Activated naive CD8-positive, alpha-beta T cell treated with anti-CD3 and anti-CD28 coated beads for 36 hours (primary cell): ENCODE results near the gene BCL2L11. TPM values are rescaled to one million over a fixed set of nuclear protein-coding genes. Genes with fewer than 3 reads are reported as not detected.

ENCODE experiments used
- DNase-seq: peaks from one replicate; pipeline ENCODE4 v3.0.0; 2021
- H3K27ac Mint-ChIP-seq: one replicate; pipeline ENCODE4 v1.8.0; 2022; ENCODE audit warnings: mild to moderate bottlenecking, moderate library complexity, mixed read lengths
- H3K27me3 Mint-ChIP-seq: one replicate; pipeline ENCODE4 v1.8.0; 2022; ENCODE audit warnings: mild to moderate bottlenecking, mixed read lengths
- H3K36me3 Mint-ChIP-seq: one replicate; pipeline ENCODE4 v1.8.0; 2021; ENCODE audit warnings: mild to moderate bottlenecking, mixed read lengths
- H3K4me1 Mint-ChIP-seq: one replicate; pipeline ENCODE4 v1.8.0; 2021; ENCODE audit warnings: mixed read lengths
- H3K4me3 Mint-ChIP-seq: one replicate; pipeline ENCODE4 v1.8.0; 2022; ENCODE audit warnings: mild to moderate bottlenecking, moderate library complexity, mixed read lengths
- H3K9me3 Mint-ChIP-seq: one replicate; pipeline ENCODE4 v1.8.0; 2022; ENCODE audit warnings: mixed read lengths
- total RNA-seq, 2 experiments: library from RNA; stranded (reverse); gene quantifications; one replicate each; pipeline ENCODE4 v1.2.3, GENCODE V29; 2021

Gene BCL2L11
- total RNA-seq, 2 experiments from 2014 or later, result 19.9 TPM

DNA sequence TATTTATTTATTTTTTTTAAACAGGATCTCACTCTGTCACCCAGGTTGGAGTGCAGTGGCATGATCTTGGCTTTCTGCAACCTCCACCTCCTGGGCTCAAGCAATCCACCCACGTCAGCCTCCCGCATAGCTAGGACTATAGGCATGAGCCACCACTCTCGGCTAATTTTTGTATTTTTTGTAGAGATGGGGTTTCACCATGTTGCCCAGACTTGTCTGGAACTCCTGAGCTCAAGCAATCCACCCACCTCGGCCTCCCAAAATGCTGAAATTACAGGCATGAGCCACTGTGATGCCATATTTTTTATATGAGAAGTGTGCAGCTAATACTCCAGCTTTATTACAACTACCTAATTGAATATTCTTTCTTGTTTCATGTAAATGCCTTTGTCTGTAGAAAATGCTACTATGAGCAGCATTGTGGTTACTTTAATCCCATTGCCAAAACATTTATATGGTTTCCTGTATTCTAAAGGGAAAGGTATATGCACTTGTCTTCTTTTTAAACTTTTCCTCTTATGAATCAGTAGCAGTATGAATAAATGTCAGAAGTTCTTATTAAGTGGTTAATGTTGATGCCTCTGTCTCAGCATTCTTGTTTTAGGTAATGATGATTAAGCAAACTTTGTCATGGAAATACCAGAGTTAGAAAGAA is 9.5 kb upstream of the BCL2L11 start:
- DNase-seq, result no peak
- Mint-ChIP-seq H3K4me3 (no peak overlapping the region), H3K9me3 (no peaks in the 10 kb centered on the region), H3K4me1 (peaks cover 14% of the 10 kb centered on the region), H3K27me3 (peaks cover 42% of the 10 kb centered on the region), H3K27ac (peak overlapping the region; percentile 67), H3K36me3 (no peaks in the 10 kb centered on the region)

DNA sequence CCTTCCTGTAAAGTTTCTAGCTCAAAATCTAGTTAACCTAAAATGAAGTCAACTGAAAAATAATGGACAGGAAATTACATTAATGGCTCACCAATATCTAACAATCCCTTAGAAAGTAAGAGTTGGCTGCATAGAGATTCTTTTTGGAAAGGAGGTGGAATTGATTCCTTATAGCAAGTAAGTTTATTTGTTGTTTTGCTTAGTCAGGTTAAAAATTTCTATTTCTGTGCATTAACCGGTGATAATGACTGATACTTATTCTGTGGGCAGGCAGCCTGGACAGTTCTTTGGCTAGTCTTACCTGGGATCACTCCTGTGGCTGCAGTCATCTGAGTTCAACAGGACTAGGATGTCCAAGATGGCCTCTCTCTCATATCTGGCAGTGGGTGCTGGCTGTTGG is 6.9 kb upstream of the BCL2L11 start:
- Mint-ChIP-seq H3K9me3 (no peaks in the 10 kb centered on the region), H3K27ac (no peak overlapping the region), H3K4me1 (peaks cover 38% of the 10 kb centered on the region), H3K4me3 (no peak overlapping the region), H3K27me3 (peaks cover 54% of the 10 kb centered on the region), H3K36me3 (no peaks in the 10 kb centered on the region)
- no peak for DNase-seq

DNA sequence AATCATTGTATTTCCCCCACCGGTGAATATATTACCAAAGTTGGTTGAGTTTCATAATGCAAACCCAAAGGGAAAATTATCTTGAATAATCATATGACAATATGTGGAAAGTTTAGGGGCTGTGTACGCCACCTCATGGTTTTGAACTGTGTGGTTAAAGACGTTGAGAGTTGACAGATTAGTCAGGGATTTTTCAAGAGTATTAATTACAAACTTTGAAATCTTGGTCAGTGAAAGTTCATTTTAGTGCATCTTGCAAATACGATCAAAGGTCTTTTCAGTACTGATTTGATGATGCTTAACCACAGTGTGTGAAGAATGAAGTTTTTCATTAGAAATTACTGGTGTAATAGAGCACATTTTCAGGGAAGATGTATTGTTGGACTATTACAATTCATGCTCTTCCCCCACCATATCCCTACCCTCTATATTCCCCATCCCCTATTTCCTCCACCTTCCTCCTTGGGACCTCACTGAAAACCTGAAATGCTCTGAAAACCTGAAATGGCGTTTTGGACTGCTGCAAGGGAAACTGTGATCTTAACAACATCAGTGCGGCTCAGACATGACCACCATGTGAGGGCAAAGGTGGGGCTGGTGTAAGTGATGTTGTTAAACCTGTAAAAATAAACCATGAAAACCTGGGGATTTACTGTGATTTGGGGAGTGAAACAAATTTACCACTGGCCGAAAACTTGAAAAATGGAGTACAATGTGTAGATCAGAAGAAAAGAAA is 4.5 kb upstream of the BCL2L11 start:
- H3K36me3 Mint-ChIP-seq, result no peaks in the 10 kb centered on the region
- H3K9me3 Mint-ChIP-seq, result no peaks in the 10 kb centered on the region
- peaks cover 55% of the 10 kb centered on the region for H3K27me3 Mint-ChIP-seq
- peaks cover 45% of the 10 kb centered on the region for H3K4me1 Mint-ChIP-seq
- peak overlapping the region; percentile 86 for H3K27ac Mint-ChIP-seq
- peak; percentile 41 for DNase-seq
- no peak overlapping the region for H3K4me3 Mint-ChIP-seq

DNA sequence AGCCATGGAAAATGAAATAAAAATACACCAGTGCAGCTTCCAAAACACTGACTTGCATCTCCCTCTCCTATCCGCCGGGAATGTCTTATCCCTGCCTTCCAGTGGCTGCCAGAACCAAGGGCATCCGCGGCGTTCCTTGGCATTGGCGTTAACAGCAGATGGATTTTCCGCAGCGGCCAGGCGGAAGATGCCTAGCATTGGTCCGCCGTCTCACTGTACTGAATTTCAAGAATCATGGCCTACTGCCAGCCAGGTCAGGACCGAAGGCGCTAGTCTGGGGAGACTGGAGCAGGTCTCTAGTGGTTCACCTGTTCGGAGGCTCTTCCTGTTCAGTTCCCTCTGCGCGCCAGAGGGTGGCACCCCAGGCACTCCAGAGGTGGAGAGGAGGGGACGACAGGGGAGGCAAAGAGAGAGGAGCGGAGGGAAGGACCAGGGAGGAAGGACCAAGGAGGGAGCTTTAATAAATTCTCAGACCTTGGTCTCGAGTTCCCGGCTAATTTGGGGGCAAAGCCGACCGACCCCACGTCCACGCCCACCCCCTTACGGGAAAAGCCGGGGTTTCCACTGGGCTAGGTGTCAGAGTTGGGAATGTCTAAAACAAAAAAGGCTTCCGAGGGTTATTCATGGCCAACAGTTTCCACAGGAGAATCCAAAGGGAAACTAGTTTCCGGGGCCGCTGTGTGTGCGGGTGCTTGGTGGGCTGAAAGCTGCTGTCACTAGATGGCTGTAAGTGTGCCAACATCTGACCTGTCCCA is 3.7 kb upstream of the BCL2L11 start:
- no peaks in the 10 kb centered on the region for H3K36me3 Mint-ChIP-seq
- H3K27me3 Mint-ChIP-seq, result peaks cover 54% of the 10 kb centered on the region
- peak overlapping the region; percentile 86 for H3K27ac Mint-ChIP-seq
- H3K4me1 Mint-ChIP-seq, result peaks cover 47% of the 10 kb centered on the region
- peak overlapping the region; percentile 47 for H3K4me3 Mint-ChIP-seq
- H3K9me3 Mint-ChIP-seq, result no peaks in the 10 kb centered on the region
- peak; percentile 72 for DNase-seq

DNA sequence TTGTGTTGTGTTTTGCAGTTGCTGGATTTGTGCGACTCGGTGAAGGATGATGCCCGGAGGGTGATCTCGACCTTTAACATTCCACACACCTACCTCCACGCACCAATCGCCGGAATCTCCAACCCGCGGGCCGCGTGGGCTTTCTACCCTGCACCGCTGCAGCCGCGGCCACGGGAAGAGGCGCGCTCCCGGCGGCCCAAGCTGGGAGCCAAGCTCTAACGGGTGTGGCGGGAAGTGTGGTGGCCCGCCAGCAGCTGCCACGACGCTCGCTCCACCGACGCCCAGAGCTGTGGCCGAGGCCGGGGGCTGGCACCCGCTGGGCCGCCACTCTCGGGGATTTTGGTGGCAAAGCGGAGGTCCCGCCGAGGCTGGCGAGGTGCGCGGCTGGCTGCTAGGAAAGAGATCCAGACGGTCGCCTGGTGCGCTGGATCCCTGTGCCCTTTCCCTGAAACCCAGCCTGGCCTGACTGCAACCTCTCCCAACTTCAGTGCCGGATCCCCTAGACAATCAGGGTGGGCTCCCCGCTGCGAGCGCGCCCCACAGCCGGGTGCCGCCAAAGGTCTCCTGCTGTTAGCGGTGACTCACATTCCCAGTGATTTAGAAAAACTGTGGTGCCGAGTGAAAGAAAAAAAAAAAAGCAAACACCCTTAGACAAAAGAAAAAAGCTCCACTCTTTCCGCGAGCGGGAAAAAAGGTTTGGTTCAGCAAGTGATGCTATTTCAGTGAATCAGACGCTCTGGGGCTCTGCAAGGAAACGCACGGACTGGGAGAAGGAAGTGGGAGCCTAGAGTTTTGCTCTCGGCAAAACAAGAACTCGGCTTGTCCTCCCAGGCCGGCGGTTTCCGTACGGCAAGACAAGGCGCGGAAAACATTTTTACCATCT is 2.9 kb upstream of the BCL2L11 start:
- H3K9me3 Mint-ChIP-seq, result no peaks in the 10 kb centered on the region
- peaks cover 48% of the 10 kb centered on the region for H3K27me3 Mint-ChIP-seq
- DNase-seq, result peak; percentile 34
- peak overlapping the region; percentile 78 for H3K4me3 Mint-ChIP-seq
- peak overlapping the region; percentile 56 for H3K27ac Mint-ChIP-seq
- H3K36me3 Mint-ChIP-seq, result no peaks in the 10 kb centered on the region
- H3K4me1 Mint-ChIP-seq, result peaks cover 47% of the 10 kb centered on the region

DNA sequence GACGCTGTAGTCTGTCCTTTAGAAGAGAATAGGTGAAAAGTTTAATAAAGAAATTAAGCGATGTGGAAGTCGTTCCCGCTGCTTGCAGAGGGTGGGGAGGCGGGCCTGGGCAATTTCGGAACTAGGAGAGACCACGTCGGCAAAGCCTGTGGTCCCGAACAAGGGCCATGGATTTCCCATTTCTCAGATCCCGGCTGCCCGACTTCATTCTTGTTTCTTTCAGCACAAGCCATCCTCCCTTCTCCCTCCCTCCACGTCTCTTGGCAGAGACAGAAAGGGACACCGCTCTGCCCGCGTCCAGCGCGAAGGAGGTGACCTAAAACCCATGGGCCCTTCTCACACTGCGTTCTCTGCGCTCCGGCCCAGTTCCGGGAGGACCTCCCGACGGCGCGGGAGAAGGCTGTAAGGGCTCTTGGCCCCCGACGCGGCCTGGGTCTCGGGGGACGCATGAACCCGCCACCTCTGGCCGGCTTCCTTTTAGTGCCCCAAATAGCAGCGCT is 2.2 kb upstream of the BCL2L11 start:
- no peaks in the 10 kb centered on the region for H3K36me3 Mint-ChIP-seq
- H3K4me3 Mint-ChIP-seq, result peak overlapping the region; percentile 78
- H3K9me3 Mint-ChIP-seq, result no peaks in the 10 kb centered on the region
- no peak for DNase-seq
- peaks cover 52% of the 10 kb centered on the region for H3K4me1 Mint-ChIP-seq
- H3K27ac Mint-ChIP-seq, result peak overlapping the region; percentile 56
- peaks cover 42% of the 10 kb centered on the region for H3K27me3 Mint-ChIP-seq

DNA sequence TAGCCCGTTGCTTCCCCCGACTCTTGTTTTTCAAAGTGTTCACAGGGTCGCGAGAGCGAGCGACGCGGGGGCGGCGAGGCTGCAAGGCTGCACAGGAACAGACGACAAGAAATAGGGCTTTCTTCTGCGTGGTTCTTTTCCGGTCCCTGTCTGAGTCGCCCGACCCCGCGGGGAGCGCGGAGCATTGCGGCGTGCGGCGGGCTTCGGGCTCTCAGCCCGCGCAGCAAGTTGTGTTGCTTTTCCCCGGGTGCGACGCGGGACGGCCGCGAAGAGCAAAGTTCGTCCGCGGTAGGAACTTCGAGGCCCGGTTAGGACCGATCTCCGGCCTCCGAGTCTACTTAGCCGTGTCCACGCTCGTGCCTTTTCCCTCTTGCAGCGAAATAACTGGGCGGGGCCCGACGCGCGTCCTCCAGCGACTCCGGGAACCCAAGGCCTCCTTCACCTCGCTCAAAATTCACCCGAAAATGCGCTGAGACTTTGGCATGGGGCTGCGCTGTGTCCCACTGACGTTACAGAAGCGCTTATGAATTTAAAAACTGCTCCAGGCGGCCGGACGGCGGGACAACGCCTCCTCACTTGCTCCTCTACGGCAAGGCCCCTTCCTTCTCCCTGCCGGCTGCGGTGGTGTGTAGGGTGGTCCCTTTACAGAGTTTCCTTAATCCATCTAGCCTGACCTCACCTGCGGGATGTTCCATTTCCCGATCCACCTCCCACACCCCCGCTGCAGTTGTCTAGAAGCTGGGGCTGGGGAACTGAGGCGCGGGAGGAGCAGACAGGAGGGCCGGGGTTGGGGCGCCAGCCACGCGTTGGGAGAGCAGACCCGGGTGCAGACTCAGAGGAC is 1.5 kb upstream of the BCL2L11 start:
- Mint-ChIP-seq H3K9me3 (no peaks in the 10 kb centered on the region), H3K27me3 (peaks cover 38% of the 10 kb centered on the region), H3K27ac (peak overlapping the region; percentile 51), H3K36me3 (peaks cover 4% of the 10 kb centered on the region), H3K4me1 (peaks cover 54% of the 10 kb centered on the region), H3K4me3 (peak overlapping the region; percentile 78)
- peak; percentile 39 for DNase-seq

DNA sequence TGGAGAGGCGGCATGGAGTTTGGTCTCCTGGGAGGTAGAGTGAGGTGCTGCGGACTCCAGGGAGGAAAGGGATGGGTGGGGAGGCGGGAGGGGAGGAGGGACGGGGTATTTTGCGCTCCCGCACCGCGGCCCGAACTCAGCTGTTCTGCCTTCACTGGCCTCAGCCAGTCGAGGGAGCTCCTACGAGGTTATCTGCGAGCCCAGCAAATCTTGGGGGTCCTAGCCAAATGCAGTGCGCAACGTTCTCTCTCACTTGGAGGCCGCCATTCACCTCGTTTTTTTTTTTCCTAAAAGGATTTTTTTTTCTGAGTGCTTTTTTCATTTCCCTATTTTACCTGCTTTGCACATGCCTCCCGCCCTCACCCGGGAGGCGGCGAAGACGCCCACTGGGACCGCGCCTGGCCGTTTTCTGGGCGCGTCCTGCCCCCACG is 877 bp upstream of the BCL2L11 start:
- Mint-ChIP-seq H3K27me3 (peaks cover 36% of the 10 kb centered on the region), H3K9me3 (no peaks in the 10 kb centered on the region), H3K27ac (peak overlapping the region; percentile 12), H3K4me1 (peaks cover 55% of the 10 kb centered on the region), H3K4me3 (peak overlapping the region; percentile 78), H3K36me3 (peaks cover 10% of the 10 kb centered on the region)
- DNase-seq, result peak; percentile 17

DNA sequence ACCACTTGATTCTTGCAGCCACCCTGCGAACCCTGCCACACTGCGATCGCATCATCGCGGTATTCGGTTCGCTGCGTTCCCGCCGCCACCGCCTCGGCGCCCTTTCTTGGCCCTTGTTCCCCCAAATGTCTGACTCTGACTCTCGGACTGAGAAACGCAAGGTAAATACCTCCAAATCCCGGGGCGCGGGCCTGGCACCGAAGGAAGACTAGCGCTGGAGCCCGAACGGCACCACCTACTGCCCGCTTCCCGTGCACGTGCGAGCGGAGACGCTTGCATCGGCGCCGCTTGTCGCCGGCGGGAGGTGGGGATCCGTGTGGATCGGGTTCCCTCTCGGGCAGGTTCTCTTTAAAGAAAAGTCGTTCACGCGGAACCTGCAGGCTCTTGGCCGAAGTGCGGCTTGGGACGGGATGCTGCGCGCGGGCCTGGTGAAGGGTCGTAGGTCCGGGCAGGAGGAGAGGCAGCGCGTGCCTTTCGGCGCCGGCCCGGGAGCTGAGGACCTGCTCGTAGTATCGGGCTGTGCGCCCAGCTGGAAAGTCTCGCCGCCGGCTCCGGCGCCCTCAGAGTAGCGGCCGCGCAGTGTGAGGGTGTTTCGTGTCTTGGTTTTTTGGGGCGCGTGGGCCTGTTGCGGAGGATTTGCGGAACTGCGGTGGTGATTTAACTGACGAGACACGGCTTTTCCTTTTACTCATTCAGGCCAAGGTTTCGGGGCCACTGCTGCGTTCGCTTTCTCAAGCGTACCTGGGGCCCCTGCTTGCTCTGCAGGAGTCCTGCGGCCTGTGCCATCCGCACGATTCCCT is 514 bp downstream of the BCL2L11 start:
- H3K9me3 Mint-ChIP-seq, result no peaks in the 10 kb centered on the region
- peak; percentile 58 for DNase-seq
- H3K27ac Mint-ChIP-seq, result peak overlapping the region; percentile 77
- peak overlapping the region; percentile 89 for H3K4me3 Mint-ChIP-seq
- H3K27me3 Mint-ChIP-seq, result peaks cover 36% of the 10 kb centered on the region
- H3K4me1 Mint-ChIP-seq, result peaks cover 58% of the 10 kb centered on the region
- H3K36me3 Mint-ChIP-seq, result peaks cover 20% of the 10 kb centered on the region

DNA sequence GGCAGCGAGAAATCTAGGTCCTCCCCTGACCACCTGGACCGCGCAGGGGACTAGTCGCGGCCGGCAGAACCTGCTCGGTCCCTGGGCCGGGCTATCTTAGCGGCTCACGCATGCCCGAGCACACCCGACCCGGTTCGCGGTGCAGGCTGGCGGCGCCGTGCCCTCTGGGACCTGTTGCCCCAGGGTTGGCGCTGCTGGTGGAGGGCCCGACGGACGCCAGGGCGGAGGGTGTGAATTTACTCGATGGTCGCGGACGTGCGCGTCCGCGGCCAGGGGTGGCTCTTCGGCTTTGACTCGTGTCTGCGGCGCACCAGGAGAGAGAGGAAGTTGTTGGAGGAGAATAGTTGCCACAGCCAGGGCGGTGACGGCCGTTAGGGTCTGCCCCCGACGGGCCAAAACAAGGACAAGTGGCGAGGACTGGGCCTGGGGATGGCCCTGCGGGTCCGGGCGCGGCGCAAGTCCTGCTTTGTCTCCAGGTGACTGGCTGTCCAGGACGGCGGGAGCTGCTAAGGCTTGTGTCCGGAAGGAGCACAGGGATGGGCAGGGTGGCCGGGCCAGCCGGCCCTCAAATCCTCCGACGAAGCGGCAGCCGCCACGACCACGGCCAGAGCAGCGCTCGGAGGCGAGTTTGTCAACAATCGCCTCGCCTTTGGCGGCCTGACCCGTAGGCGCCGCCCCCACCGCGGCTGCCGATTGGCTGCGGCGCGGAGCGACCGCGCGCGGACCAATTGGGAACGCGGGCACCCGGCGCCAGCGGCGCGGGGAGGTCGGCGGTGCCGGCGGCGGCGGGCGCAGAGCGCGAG is 1.3 kb downstream of the BCL2L11 start:
- Mint-ChIP-seq H3K9me3 (no peaks in the 10 kb centered on the region), H3K27ac (peak overlapping the region; percentile 77), H3K36me3 (peaks cover 27% of the 10 kb centered on the region), H3K4me1 (peaks cover 57% of the 10 kb centered on the region), H3K27me3 (peaks cover 33% of the 10 kb centered on the region), H3K4me3 (peak overlapping the region; percentile 89)
- peak; percentile 88 for DNase-seq

DNA sequence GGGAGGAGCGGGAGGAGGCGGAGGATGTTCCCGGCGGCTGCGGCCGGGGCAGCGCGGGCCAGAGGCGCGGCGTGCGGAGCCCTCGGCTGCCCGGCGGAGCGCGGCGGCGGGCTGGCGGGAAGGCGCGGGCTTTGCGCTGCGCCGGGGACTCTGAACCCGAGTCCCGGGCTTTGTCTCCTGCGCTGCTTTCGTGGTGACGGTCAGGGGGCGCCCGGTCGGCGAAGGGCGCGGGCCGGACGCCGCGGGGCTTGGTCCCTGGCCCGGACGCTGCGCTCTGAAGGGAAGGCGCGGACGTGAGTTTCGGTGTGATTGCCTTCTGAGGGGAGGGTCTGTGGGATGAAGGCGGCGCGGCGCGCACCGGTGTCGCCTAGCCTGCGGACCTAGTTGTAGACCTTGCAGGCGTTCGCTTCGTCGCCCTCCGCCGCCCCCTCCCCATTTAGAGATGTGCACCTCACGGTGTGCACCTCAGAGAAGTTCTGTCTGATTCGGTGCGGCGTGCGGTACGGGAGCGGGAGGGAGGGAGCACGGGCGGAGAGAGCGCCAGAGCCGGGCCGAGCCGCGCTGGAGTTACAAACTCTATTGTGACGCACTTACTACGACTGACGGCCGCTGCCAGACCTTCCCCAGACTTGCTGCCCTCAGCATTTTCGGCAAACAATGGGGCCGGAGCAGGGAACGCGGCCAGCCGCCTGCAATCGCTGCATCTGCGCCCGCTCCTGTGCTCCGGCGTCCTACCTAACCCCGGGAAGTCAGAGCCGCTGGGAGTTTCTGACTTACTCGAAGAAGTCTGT is 2.1 kb downstream of the BCL2L11 start:
- H3K27me3 Mint-ChIP-seq, result peaks cover 27% of the 10 kb centered on the region
- H3K4me1 Mint-ChIP-seq, result peaks cover 57% of the 10 kb centered on the region
- DNase-seq, result peak; percentile 31
- peaks cover 31% of the 10 kb centered on the region for H3K36me3 Mint-ChIP-seq
- peak overlapping the region; percentile 81 for H3K4me3 Mint-ChIP-seq
- H3K9me3 Mint-ChIP-seq, result no peaks in the 10 kb centered on the region
- no peak overlapping the region for H3K27ac Mint-ChIP-seq

DNA sequence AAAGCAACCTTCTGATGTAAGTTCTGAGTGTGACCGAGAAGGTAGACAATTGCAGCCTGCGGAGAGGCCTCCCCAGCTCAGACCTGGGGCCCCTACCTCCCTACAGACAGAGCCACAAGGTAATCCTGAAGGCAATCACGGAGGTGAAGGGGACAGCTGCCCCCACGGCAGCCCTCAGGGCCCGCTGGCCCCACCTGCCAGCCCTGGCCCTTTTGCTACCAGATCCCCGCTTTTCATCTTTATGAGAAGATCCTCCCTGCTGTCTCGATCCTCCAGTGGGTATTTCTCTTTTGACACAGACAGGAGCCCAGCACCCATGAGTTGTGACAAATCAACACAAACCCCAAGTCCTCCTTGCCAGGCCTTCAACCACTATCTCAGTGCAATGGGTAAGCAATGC is 3.0 kb downstream of the BCL2L11 start:
- Mint-ChIP-seq H3K4me3 (no peak overlapping the region), H3K36me3 (peaks cover 38% of the 10 kb centered on the region), H3K27me3 (peaks cover 17% of the 10 kb centered on the region), H3K4me1 (peaks cover 52% of the 10 kb centered on the region), H3K9me3 (no peaks in the 10 kb centered on the region), H3K27ac (no peak overlapping the region)
- no peak for DNase-seq
